Smooth muscle cell (in vitro differentiated cells): ENCODE results near the gene OSBPL5. TPM values are rescaled to one million over a fixed set of nuclear protein-coding genes. Genes with fewer than 3 reads are reported as not detected.

ENCODE experiments used
- DNase-seq: peaks from one replicate; lab custom pipeline; 2025; ENCODE audit not compliant: unreplicated experiment; lab: John Stamatoyannopoulos, UW
- H2AFZ ChIP-seq: fragments of 200-600 bp; sonication (generic); 2 replicates; pipeline ENCODE4 v1.6.0; 2016; ENCODE audit warnings: antibody characterized with exemption, low read depth, mild to moderate bottlenecking
- H3F3A ChIP-seq: fragments of 200-600 bp; sonication (generic); 2 replicates; pipeline ENCODE4 v1.6.0; 2017; ENCODE audit warnings: antibody characterized with exemption, low read depth
- H3K27ac ChIP-seq: fragments of 200-600 bp; sonication (generic); 2 replicates; pipeline ENCODE4 v1.5.1; 2016; ENCODE audit warnings: low read depth, mild to moderate bottlenecking
- H3K27me3 ChIP-seq: fragments of 200-600 bp; sonication (generic); 2 replicates; pipeline ENCODE4 v1.6.1; 2016; ENCODE audit warnings: low read depth, mild to moderate bottlenecking
- H3K36me3 ChIP-seq: fragments of 200-600 bp; sonication (generic); 2 replicates; pipeline ENCODE4 v1.5.1; 2016; ENCODE audit warnings: low read depth
- H3K4me1 ChIP-seq: fragments of 200-600 bp; sonication (generic); 2 replicates; pipeline ENCODE4 v1.5.1; 2016; ENCODE audit warnings: low read depth
- H3K4me2 ChIP-seq: fragments of 200-600 bp; sonication (generic); 2 replicates; pipeline ENCODE4 v1.6.0; 2016; ENCODE audit warnings: mild to moderate bottlenecking
- H3K4me3 ChIP-seq: fragments of 200-600 bp; sonication (generic); 2 replicates; pipeline ENCODE4 v1.5.1; 2016; ENCODE audit warnings: mild to moderate bottlenecking
- H3K79me2 ChIP-seq: fragments of 200-600 bp; sonication (generic); 2 replicates; pipeline ENCODE4 v1.6.0; 2016; ENCODE audit warnings: low read depth, mild to moderate bottlenecking
- H3K9ac ChIP-seq: fragments of 200-600 bp; sonication (generic); 2 replicates; pipeline ENCODE4 v1.6.0; 2016; ENCODE audit warnings: low read depth
- H3K9me3 ChIP-seq: fragments of 200-600 bp; sonication (generic); replicated peaks from 2 replicates; pipeline ENCODE4 v1.5.1; 2016; ENCODE audit warnings: low read depth
- H4K20me1 ChIP-seq: fragments of 200-600 bp; sonication (generic); 2 replicates; pipeline ENCODE4 v1.6.0; 2016; ENCODE audit warnings: low read depth
- CTCF ChIP-seq: fragments of 200-600 bp; sonication (generic); IDR thresholded peaks from 2 replicates; pipeline ENCODE4 v1.5.1; 2017; ENCODE audit warnings: borderline replicate concordance, mild to moderate bottlenecking, antibody characterized with exemption; ENCODE audit not compliant: insufficient read depth, poor library complexity, severe bottlenecking
- WGBS: methylation state at CpG from one replicate; pipeline ENCODE4 v1.1.7; 2016; ENCODE audit warnings: low lambda C conversion rate; 5-methylcytosine and 5-hydroxymethylcytosine counted together
- polyA plus RNA-seq: library from polyadenylated mRNA; unstranded; fragments of >200 nt; fragmentation: Nextera tagmentation; extraction: Ambion mirVana; gene quantifications from 2 replicates; pipeline ENCODE4 v1.2.1, GENCODE V29; 2016
- total RNA-seq: library from RNA; depleted of rRNA; stranded (reverse); fragments of >200 nt; gene quantifications from 2 replicates; pipeline ENCODE4 v1.2.3, GENCODE V29; 2014

The OSBPL5 gene
- total and polyA plus RNA-seq, 2 experiments from 2014 or later = 27.3 to 43.4 TPM

- H4K20me1 ChIP-seq = no peaks in the 10 kb centered on the region
- 88% methylated on average over 8 of the region's 8 CpGs for WGBS
- no peak for TF ChIP-seq CTCF
These were observed 41.2 kb upstream of the OSBPL5 start for GRCh38 chr11:3206156-3206921.

GRCh38 chr11:3205261-3206155 lies 40.4 kb upstream of the OSBPL5 start:
- H3K4me2 ChIP-seq = no peak overlapping the region
- peaks cover 10% of the 10 kb centered on the region for H3K4me1 ChIP-seq
- H3K27ac ChIP-seq = no peak overlapping the region
- H2AFZ ChIP-seq = no peak overlapping the region
- no peak overlapping the region for H3K4me3 ChIP-seq
- H3K9me3 ChIP-seq = no peaks in the 10 kb centered on the region
- H3K36me3 ChIP-seq = no peaks in the 10 kb centered on the region
- no peaks in the 10 kb centered on the region for H3F3A ChIP-seq
- H4K20me1 ChIP-seq = no peaks in the 10 kb centered on the region
- H3K27me3 ChIP-seq = peaks cover 54% of the 10 kb centered on the region
- H3K9ac ChIP-seq = no peak overlapping the region
- no peaks in the 10 kb centered on the region for H3K79me2 ChIP-seq
- TF ChIP-seq CTCF = no peak
- 71% methylated on average over 14 of the region's 16 CpGs for WGBS
- no peak for DNase-seq

More at GRCh38 chr11:3206156-3206921, 41.2 kb upstream of the OSBPL5 start:
- H3K79me2 ChIP-seq = no peaks in the 10 kb centered on the region
- H3F3A ChIP-seq = no peaks in the 10 kb centered on the region
- no peak overlapping the region for H3K4me3 ChIP-seq
- no peak overlapping the region for H3K4me2 ChIP-seq
- no peak for DNase-seq
- H3K9me3 ChIP-seq = no peaks in the 10 kb centered on the region
- H3K27ac ChIP-seq = no peak overlapping the region
- no peaks in the 10 kb centered on the region for H3K36me3 ChIP-seq
- H2AFZ ChIP-seq = no peak overlapping the region
- no peak overlapping the region for H3K9ac ChIP-seq
- peaks cover 10% of the 10 kb centered on the region for H3K4me1 ChIP-seq
- H3K27me3 ChIP-seq = peaks cover 46% of the 10 kb centered on the region

- H3K79me2 ChIP-seq = no peaks in the 10 kb centered on the region
- TF ChIP-seq CTCF = no peak
- no peak overlapping the region for H3K9ac ChIP-seq
- no peak overlapping the region for H3K4me2 ChIP-seq
- no peak for DNase-seq
- H3F3A ChIP-seq = no peaks in the 10 kb centered on the region
- no peaks in the 10 kb centered on the region for H3K9me3 ChIP-seq
- WGBS = 88% methylated on average over 22 of the region's 24 CpGs
- H3K4me3 ChIP-seq = no peak overlapping the region
- H4K20me1 ChIP-seq = no peaks in the 10 kb centered on the region
- no peaks in the 10 kb centered on the region for H3K36me3 ChIP-seq
- no peak overlapping the region for H3K27ac ChIP-seq
- no peak overlapping the region for H2AFZ ChIP-seq
- H3K4me1 ChIP-seq = peaks cover 10% of the 10 kb centered on the region
- peaks cover 63% of the 10 kb centered on the region for H3K27me3 ChIP-seq
These were observed 39.3 kb upstream of the OSBPL5 start for GRCh38 chr11:3204141-3205015.
